HTERT RPE-1 (cell line): ENCODE results near the gene GPRC5D.

ENCODE experiments used
- in situ Hi-C: fragments of 300-500 bp; cut with MboI; formaldehyde crosslinking; loops from 4 replicates; pipeline ENCODE4 v1.14.3; 2020; ENCODE audit warnings: low sequenced_read_pairs

Gene GPRC5D

GRCh38 chr12:12939888-12940287 lies 12.1 kb downstream of the GPRC5D start:
- in situ Hi-C loops: no loop called here

GRCh38 chr12:12938541-12938940 lies 13.4 kb downstream of the GPRC5D start:
- in situ Hi-C loops: no loop called here

GRCh38 chr12:12936983-12937491 lies 14.9 kb downstream of the GPRC5D start:
- in situ Hi-C loops: no loop called here

GRCh38 chr12:12934556-12934955 lies 17.4 kb downstream of the GPRC5D start:
- in situ Hi-C loops: no loop called here

GRCh38 chr12:12933742-12934141 lies 18.2 kb downstream of the GPRC5D start:
- in situ Hi-C loops: no loop called here

- in situ Hi-C loops: no loop called here
Measured at GRCh38 chr12:12930633-12931219, 21.2 kb downstream of the GPRC5D start.

GRCh38 chr12:12929696-12930095 lies 22.3 kb downstream of the GPRC5D start:
- in situ Hi-C loops: no loop called here

GRCh38 chr12:12927211-12928079 lies 24.5 kb downstream of the GPRC5D start:
- in situ Hi-C loops: no loop called here

- in situ Hi-C loops: no loop called here
Measured at GRCh38 chr12:12926571-12927071, 25.3 kb downstream of the GPRC5D start.

GRCh38 chr12:12925388-12925787 lies 26.6 kb downstream of the GPRC5D start:
- in situ Hi-C loops: no loop called here

- in situ Hi-C loops: no loop called here
Measured at GRCh38 chr12:12924169-12924568, 27.8 kb downstream of the GPRC5D start.

- in situ Hi-C loops: no loop called here
Measured at GRCh38 chr12:12922978-12923377, 29.0 kb downstream of the GPRC5D start.

- in situ Hi-C loops: no loop called here
Measured at GRCh38 chr12:12922191-12922616, 29.8 kb downstream of the GPRC5D start.

GRCh38 chr12:12919666-12920435 lies 32.1 kb downstream of the GPRC5D start:
- in situ Hi-C loops: no loop called here

- in situ Hi-C loops: no loop called here
Measured at GRCh38 chr12:12918781-12919389, 33.1 kb downstream of the GPRC5D start.

- in situ Hi-C loops: no loop called here
Measured at GRCh38 chr12:12917517-12917916, 34.5 kb downstream of the GPRC5D start.

GRCh38 chr12:12916135-12916944 lies 35.6 kb downstream of the GPRC5D start:
- in situ Hi-C loops: no loop called here

- in situ Hi-C loops: no loop called here
Measured at GRCh38 chr12:12915656-12916055, 36.3 kb downstream of the GPRC5D start.

- in situ Hi-C loops: no loop called here
Measured at GRCh38 chr12:12912711-12913110, 39.3 kb downstream of the GPRC5D start.

GRCh38 chr12:12909995-12910420 lies 42.0 kb downstream of the GPRC5D start:
- in situ Hi-C loops: no loop called here
